CD4-positive, alpha-beta T cell treated with Interleukin-6 at 100 ng/mL for 8 hours (primary cell): ENCODE measurements around the gene GNA12.
"Not testable (repeated sequence)": the region's sequence is repeated elsewhere in the genome, so short reads cannot be mapped to it uniquely, and the experiment has no call there.

Source experiments
- DNase-seq: peaks from one replicate; pipeline ENCODE4 v3.0.0-alpha.2; 2020; ENCODE audit warnings: mixed read lengths, low spot score

Gene GNA12

GRCh38 chr7:2748684-2749083 lies 95.4 kb downstream of the GNA12 start:
- not testable (repeated sequence) for DNase-seq

- not testable (repeated sequence) for DNase-seq
These were observed 100.5 kb downstream of the GNA12 start for GRCh38 chr7:2743523-2744185.

GRCh38 chr7:2738766-2739549 lies 105.2 kb downstream of the GNA12 start:
- DNase-seq, result no peak

- no peak for DNase-seq
These were observed 106.2 kb downstream of the GNA12 start for GRCh38 chr7:2737771-2738540.

GRCh38 chr7:2737005-2737743 lies 106.9 kb downstream of the GNA12 start:
- not testable (repeated sequence) for DNase-seq

GRCh38 chr7:2736411-2736914 lies 107.6 kb downstream of the GNA12 start:
- no peak for DNase-seq

GRCh38 chr7:2735744-2736143 lies 108.4 kb downstream of the GNA12 start:
- no peak for DNase-seq

- DNase-seq, result no peak
These were observed 109.1 kb downstream of the GNA12 start for GRCh38 chr7:2734751-2735571.

GRCh38 chr7:2734084-2734686 lies 109.9 kb downstream of the GNA12 start:
- no peak for DNase-seq

- DNase-seq, result no peak
These were observed 111.0 kb downstream of the GNA12 start for GRCh38 chr7:2732959-2733584.

GRCh38 chr7:2732388-2732787 lies 111.7 kb downstream of the GNA12 start:
- DNase-seq, result no peak

- DNase-seq, result no peak
These were observed 113.0 kb downstream of the GNA12 start for GRCh38 chr7:2730846-2731770.

- DNase-seq, result no peak
These were observed 114.0 kb downstream of the GNA12 start for GRCh38 chr7:2729893-2730716.

- DNase-seq, result no peak
These were observed 114.8 kb downstream of the GNA12 start for GRCh38 chr7:2729031-2729892.

GRCh38 chr7:2728316-2729030 lies 115.6 kb downstream of the GNA12 start:
- no peak for DNase-seq

GRCh38 chr7:2727206-2727605 lies 116.9 kb downstream of the GNA12 start:
- not testable (repeated sequence) for DNase-seq
